ENCODE data around the gene VSIG4.
"Not testable (repeated sequence)": the region's sequence is repeated elsewhere in the genome, so short reads cannot be mapped to it uniquely, and the experiment has no call there.

VSIG4 gene

DNA sequence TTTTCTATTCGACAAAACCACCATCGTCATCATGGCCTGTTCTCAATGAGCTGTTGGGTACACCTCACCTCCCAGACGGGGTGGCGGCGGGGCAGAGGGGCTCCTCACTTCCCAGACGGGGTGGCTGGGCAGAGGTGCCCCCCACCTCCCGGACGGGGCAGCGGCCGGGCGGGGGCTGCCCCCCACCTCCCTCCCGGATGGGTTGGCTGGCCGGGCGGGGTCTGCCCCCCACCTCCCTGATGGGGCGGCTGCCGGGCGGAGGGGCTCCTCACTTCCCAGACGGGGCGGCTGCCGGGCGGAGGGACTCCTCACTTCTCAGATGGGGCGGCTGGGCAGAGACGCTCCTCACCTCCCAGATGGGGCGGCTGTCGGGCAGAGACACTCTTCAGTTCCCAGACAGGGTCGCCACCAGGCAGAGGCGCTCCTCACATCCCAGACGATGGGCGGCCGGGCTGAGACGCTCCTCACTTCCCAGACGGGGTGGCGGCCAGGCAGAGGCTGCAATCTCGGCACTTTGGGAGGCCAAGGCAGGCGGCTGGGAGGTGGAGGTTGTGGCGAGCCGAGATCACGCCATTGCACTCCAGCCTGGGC is 64.6 kb downstream of the VSIG4 start:
- not testable (repeated sequence) for DNase-seq
